ENCODE results near the gene SARDH.
"Not testable (repeated sequence)": the region's sequence is repeated elsewhere in the genome, so short reads cannot be mapped to it uniquely, and the experiment has no call there.

Gene SARDH

DNA sequence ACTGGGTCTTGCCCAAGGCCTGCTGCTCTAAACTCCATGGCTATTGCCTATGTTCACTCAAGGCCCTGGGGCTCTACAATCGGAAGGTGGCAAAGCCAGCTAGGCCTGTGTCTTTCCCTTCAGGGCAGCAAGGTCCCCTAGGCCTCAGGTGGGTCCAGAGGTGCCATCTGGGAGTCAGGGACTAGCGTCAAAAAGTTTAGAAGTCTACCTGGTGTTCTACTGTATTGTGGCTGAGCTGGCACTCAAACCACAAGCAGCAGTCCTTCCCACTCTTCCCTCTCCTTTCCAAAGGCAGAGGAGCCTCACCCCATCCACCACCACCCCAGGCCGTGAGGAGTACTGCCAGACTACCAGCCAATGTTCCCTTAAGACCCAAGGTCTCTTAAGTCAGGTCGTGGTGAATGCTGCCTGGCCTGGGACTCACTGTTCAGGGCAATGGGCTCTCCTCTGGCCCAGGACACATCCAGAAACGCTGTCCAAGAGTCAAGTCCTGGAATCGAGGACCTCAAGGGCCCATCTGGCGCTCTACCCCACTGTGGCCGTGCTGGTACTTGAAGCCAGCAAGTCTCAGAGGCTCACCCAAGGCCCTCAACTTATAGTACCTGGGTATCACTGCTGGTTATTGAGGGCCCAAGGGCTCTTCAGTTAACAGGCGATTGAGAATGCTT is 13.0 kb upstream of the SARDH start:
- Histone ChIP-seq H3K9me3 (ENCODE audit: control insufficient read depth in 1 of 2, low read length in 2 of 2) (no peaks in the 10 kb centered on the region), H3K4me3 (ENCODE audit: low read depth in 1 of 2, low read length in 2 of 2) (no peak overlapping the region), H3K4me1 (ENCODE audit: control insufficient read depth in 1 of 2, insufficient read depth in 2 of 2, low read length in 2 of 2) (no peaks in the 10 kb centered on the region), H3K27me3 (ENCODE audit: low read depth, low read length) (peaks cover 8% of the 10 kb centered on the region), H3K36me3 (ENCODE audit: control insufficient read depth in 1 of 2, insufficient read depth in 2 of 2, low read length in 2 of 2) (no peaks in the 10 kb centered on the region), H3K27ac (ENCODE audit: low read length) (no peak overlapping the region)

DNA sequence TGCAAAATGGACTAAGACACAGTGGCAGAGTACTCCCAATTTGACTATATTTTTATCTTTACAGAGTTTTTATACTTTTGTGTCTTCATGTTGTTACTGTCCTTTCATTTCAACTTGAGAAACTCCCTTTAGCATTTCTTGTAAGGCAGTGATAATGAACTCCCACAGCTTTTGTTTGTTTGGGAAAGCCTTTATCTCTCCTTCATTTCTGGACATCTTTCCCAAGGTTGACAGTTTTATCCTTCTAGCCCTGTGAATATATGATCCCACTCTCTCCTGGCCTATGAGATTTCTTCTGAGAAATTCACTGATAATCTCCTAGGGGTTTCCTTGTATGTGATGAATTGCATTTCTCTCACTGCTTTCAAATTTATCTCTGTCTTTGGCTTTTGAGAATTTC is 9.2 kb upstream of the SARDH start:
- H3K27ac ChIP-seq (ENCODE audit: low read length): no peak overlapping the region
- no peaks in the 10 kb centered on the region for H3K36me3 ChIP-seq (ENCODE audit: control insufficient read depth in 1 of 2, insufficient read depth in 2 of 2, low read length in 2 of 2)
- no peak overlapping the region for H3K4me3 ChIP-seq (ENCODE audit: low read depth in 1 of 2, low read length in 2 of 2)
- H3K9me3 ChIP-seq (ENCODE audit: control insufficient read depth in 1 of 2, low read length in 2 of 2): no peaks in the 10 kb centered on the region
- H3K4me1 ChIP-seq (ENCODE audit: control insufficient read depth in 1 of 2, insufficient read depth in 2 of 2, low read length in 2 of 2): no peaks in the 10 kb centered on the region
- peaks cover 3% of the 10 kb centered on the region for H3K27me3 ChIP-seq (ENCODE audit: low read depth, low read length)

DNA sequence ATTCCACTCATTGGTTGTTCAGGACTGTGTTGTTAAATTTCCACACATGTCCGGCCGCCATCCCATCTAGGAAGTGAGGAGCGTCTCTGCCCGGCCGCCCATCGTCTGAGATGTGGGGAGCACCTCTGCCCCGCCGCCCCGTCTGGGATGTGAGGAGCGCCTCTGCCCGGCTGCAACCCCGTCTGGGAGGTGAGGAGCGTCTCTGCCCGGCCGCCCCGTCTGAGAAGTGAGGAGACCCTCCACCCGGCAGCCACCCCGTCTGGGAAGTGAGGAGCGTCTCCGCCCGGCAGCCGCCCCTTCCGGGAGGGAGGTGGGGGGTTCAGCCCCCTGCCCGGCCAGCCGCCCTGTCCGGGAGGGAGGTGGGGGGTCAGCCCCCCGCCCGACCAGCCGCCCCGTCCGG is 6.4 kb upstream of the SARDH start:
- not testable (repeated sequence) for H3K4me3 ChIP-seq (ENCODE audit: low read depth in 1 of 2, low read length in 2 of 2); H3K27me3 ChIP-seq (ENCODE audit: low read depth, low read length); H3K9me3 ChIP-seq (ENCODE audit: control insufficient read depth in 1 of 2, low read length in 2 of 2); H3K4me1 ChIP-seq (ENCODE audit: control insufficient read depth in 1 of 2, insufficient read depth in 2 of 2, low read length in 2 of 2); H3K27ac ChIP-seq (ENCODE audit: low read length); H3K36me3 ChIP-seq (ENCODE audit: control insufficient read depth in 1 of 2, insufficient read depth in 2 of 2, low read length in 2 of 2)

DNA sequence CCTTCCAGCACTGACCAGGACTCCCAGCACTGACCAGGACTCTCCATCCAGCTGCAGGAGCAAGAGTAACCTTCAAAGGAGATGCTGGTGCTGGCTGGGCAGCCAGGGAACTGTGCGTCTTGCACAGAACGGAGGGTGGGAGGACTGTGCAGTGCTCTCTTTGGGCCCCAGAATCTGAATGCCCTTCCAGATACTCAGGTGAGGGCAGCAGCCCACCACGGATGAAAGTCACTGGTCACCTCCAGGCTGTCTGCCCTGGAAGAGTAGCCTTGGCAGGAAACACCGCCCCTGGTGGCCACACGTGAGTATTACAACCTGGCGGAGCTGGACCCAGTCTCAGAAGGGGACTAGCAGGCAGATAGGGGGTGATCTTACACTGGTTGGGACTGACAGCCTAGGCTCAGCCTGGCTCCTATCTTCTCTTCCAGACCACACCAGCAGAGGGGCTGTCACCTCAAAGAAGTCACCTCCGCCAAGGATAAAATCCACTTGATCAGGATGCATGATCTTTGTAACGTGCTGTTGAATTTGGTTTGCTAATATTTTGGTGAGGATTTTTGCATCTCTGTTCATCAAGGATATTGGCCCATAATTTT is 4.8 kb upstream of the SARDH start:
- peaks cover 0 to 7% of the 10 kb centered on the region in 2 donors for H3K4me1 ChIP-seq (ENCODE audit: control insufficient read depth in 1 of 2, insufficient read depth in 2 of 2, low read length in 2 of 2)
- H3K27me3 ChIP-seq (ENCODE audit: low read depth, low read length): no peaks in the 10 kb centered on the region
- H3K36me3 ChIP-seq (ENCODE audit: control insufficient read depth in 1 of 2, insufficient read depth in 2 of 2, low read length in 2 of 2): no peaks in the 10 kb centered on the region
- H3K9me3 ChIP-seq (ENCODE audit: control insufficient read depth in 1 of 2, low read length in 2 of 2): no peaks in the 10 kb centered on the region
- H3K4me3 ChIP-seq (ENCODE audit: low read depth in 1 of 2, low read length in 2 of 2): no peak overlapping the region
- H3K27ac ChIP-seq (ENCODE audit: low read length): no peak overlapping the region

DNA sequence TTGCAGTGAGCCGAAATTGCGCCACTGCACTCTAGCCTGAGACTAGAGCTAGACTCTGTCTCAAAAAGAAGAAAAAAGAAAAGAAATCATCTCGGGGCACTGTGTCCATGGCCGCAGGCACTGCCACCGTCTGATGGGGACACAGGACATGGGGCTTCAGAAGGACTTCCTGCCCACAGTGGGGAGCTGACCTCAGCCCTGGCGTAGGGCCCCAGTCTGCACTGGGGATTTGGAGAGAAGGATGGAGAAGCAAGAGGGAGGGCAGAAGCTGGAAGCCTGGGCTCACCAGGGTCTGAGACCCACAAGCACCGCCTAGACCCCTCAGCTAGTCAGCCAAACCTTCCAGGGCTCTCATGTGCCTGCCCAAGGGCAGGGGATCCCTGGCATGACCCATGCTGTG is 4.1 kb upstream of the SARDH start:
- no peak overlapping the region for H3K27ac ChIP-seq (ENCODE audit: low read length)
- H3K4me1 ChIP-seq (ENCODE audit: control insufficient read depth in 1 of 2, insufficient read depth in 2 of 2, low read length in 2 of 2): peaks cover 0 to 10% of the 10 kb centered on the region in 2 donors
- no peak overlapping the region for H3K4me3 ChIP-seq (ENCODE audit: low read depth in 1 of 2, low read length in 2 of 2)
- no peaks in the 10 kb centered on the region for H3K9me3 ChIP-seq (ENCODE audit: control insufficient read depth in 1 of 2, low read length in 2 of 2)
- no peaks in the 10 kb centered on the region for H3K36me3 ChIP-seq (ENCODE audit: control insufficient read depth in 1 of 2, insufficient read depth in 2 of 2, low read length in 2 of 2)
- H3K27me3 ChIP-seq (ENCODE audit: low read depth, low read length): no peaks in the 10 kb centered on the region

DNA sequence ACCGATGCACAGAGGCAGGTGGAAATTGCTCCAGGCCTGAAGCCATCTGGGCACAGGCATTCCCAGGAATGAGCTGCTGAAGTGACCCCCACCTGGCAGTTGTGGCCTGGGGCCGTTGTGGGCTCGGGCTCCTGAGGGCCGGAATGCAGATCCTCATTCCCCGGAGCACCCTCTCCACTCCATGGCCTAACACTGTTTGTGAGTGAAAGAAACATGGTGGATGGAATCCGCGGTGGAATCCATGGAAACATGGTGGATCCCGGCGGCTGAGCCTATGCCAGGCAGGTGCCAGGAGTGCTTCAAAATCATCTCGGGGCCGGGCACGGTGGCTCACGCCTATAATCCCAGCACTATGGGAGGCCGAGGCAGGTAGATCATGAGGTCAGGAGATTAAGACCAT is 3.6 kb upstream of the SARDH start:
- H3K4me1 ChIP-seq (ENCODE audit: control insufficient read depth in 1 of 2, insufficient read depth in 2 of 2, low read length in 2 of 2): peaks cover 0 to 15% of the 10 kb centered on the region in 2 donors

DNA sequence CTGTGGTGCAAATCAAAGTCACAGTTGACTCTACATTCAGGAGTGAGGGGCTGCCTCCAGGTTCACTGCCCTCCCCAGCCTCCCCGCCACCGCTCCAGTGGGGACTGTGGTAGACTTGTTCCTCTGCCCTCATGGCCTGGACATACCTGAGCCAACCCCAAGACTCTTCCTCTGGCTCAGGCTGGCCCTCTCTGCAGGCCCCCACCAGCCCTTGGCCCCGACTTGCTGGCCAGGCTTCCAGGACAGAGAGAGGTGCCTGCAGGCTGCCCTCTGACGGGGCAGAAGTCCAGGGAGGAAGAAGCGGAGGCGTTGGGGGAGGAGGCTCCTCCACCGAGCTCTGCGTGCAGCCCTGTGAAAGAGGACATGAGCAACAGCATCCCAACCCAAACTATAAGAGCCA is 2.8 kb upstream of the SARDH start:
- Histone ChIP-seq H3K36me3 (ENCODE audit: control insufficient read depth in 1 of 2, insufficient read depth in 2 of 2, low read length in 2 of 2) (no peaks in the 10 kb centered on the region), H3K4me3 (ENCODE audit: low read depth in 1 of 2, low read length in 2 of 2) (no peak overlapping the region), H3K27ac (ENCODE audit: low read length) (no peak overlapping the region), H3K4me1 (ENCODE audit: control insufficient read depth in 1 of 2, insufficient read depth in 2 of 2, low read length in 2 of 2) (peaks cover 0 to 15% of the 10 kb centered on the region in 2 donors), H3K9me3 (ENCODE audit: control insufficient read depth in 1 of 2, low read length in 2 of 2) (no peaks in the 10 kb centered on the region), H3K27me3 (ENCODE audit: low read depth, low read length) (no peaks in the 10 kb centered on the region)

More for the DNA sequence above, 3.6 kb upstream of the SARDH start:
- Histone ChIP-seq H3K27me3 (ENCODE audit: low read depth, low read length) (no peaks in the 10 kb centered on the region), H3K36me3 (ENCODE audit: control insufficient read depth in 1 of 2, insufficient read depth in 2 of 2, low read length in 2 of 2) (no peaks in the 10 kb centered on the region), H3K27ac (ENCODE audit: low read length) (no peak overlapping the region), H3K4me3 (ENCODE audit: low read depth in 1 of 2, low read length in 2 of 2) (no peak overlapping the region), H3K9me3 (ENCODE audit: control insufficient read depth in 1 of 2, low read length in 2 of 2) (no peaks in the 10 kb centered on the region)

DNA sequence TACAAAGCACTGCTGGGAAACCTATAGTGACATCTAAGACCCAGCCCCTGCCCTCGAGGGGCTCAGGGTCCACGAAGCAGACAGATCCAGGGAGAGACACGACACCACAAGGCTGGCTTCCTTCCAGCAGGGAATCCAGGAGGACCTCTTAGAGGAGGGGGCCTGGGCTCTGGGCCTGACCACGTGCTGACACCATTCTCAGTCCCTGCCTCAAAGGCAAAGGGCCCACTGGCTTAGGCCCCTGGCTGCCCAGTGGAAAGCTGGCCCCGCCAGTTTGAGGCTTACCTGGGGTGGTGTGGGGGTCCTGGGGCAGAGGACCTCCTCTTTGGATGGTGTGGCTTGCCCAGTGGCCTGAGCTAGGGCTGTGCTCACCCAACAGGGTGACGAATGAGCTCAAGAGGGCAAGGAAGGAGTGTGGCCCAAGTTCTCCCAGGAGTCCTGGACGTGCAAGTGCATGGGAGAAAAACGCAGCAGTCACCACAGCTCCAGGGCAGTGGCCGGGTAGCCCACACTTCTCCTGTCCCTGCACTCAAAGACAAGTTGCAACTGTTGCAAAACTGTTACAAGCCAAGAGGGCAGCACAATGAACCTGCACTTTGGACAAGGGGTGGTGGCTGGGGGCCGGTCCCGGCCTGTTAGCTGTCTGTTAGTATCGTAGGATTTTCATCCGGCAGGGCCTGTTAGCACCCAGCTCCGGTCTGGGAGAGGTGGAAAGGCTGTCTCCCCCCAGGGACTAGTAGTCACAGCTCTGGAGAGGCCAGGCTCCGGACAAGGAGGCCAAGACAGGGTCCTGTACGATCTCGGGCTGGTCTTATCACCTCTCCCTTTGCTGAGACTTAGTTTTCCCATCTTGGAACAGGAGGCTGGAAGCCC is 1.5 kb upstream of the SARDH start:
- Histone ChIP-seq H3K4me1 (ENCODE audit: control insufficient read depth in 1 of 2, insufficient read depth in 2 of 2, low read length in 2 of 2) (peaks cover 0 to 15% of the 10 kb centered on the region in 2 donors), H3K9me3 (ENCODE audit: control insufficient read depth in 1 of 2, low read length in 2 of 2) (no peaks in the 10 kb centered on the region), H3K4me3 (ENCODE audit: low read depth in 1 of 2, low read length in 2 of 2) (no peak overlapping the region), H3K27ac (ENCODE audit: low read length) (no peak overlapping the region), H3K36me3 (ENCODE audit: control insufficient read depth in 1 of 2, insufficient read depth in 2 of 2, low read length in 2 of 2) (no peaks in the 10 kb centered on the region), H3K27me3 (ENCODE audit: low read depth, low read length) (no peaks in the 10 kb centered on the region)

DNA sequence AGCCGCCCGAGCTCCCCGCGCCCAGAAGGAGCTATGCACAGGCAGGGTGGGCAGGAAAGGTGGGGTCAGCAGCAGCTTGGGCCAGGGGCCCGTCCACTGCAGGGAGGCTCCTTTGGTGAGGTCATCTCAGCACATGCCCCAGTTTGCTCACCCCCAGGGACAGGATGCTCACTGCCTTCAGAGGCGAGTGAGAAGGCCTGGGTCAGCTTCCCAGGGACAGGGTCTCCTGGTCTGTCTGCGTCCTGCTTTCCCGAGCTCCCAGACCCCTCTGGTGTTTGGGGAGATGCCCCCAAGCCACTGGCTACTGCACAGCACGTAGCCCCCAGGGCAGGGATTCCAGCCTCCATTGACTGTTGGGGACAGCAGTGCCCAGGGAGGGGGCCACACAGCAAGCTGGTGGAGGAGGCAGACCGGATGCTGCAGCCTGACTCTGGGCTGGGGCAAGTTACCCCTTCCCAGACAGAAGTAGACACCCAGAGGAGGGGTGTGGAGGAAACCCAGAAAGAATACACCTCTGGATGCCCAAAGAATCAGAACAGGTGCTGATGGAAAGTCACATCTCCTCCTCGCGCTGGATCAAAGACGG is 581 bp upstream of the SARDH start:
- Histone ChIP-seq H3K9me3 (ENCODE audit: control insufficient read depth in 1 of 2, low read length in 2 of 2) (no peaks in the 10 kb centered on the region), H3K4me3 (ENCODE audit: low read depth in 1 of 2, low read length in 2 of 2) (peak overlapping the region; percentile 39 to 55), H3K36me3 (ENCODE audit: control insufficient read depth in 1 of 2, insufficient read depth in 2 of 2, low read length in 2 of 2) (no peaks in the 10 kb centered on the region), H3K27ac (ENCODE audit: low read length) (no peak overlapping the region), H3K27me3 (ENCODE audit: low read depth, low read length) (no peaks in the 10 kb centered on the region), H3K4me1 (ENCODE audit: control insufficient read depth in 1 of 2, insufficient read depth in 2 of 2, low read length in 2 of 2) (peaks cover 0 to 15% of the 10 kb centered on the region in 2 donors)

DNA sequence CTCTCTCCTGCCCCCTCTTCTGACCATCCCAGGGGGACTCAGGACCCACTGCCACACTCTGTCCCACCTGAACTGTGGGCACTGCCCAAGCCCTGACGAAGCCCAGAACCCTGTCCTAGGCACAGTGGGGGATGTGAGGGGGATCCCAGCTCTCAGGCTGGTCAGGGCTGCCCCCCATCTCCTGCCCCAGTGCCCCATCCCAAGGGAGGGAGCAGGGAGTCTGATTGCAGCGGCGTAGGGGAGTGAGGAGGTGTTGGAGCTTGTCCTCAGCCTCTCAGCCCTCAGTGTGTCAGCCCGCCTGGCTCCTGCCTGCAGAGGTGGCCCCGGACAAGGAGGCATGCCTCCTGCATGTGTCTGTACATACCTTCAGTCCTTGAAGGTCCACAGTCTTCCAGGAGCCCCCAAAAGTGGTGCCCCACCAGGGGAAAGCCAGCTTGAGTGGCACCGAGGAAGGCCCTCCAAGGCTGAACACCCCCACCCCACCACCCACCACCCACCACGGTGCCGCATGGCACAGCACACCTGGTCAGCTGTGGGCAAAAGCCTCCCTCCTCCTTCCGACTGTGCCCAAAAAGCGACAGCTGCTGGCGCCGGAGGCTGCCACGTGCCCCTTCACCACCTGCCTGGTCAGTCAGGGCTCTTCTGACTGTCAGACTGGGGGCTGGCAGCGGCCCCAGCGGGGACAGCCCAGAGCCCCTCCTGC is 930 bp downstream of the SARDH start:
- Histone ChIP-seq H3K36me3 (ENCODE audit: control insufficient read depth in 1 of 2, insufficient read depth in 2 of 2, low read length in 2 of 2) (no peaks in the 10 kb centered on the region), H3K27me3 (ENCODE audit: low read depth, low read length) (no peaks in the 10 kb centered on the region), H3K27ac (ENCODE audit: low read length) (no peak overlapping the region), H3K9me3 (ENCODE audit: control insufficient read depth in 1 of 2, low read length in 2 of 2) (no peaks in the 10 kb centered on the region), H3K4me3 (ENCODE audit: low read depth in 1 of 2, low read length in 2 of 2) (peak overlapping the region; percentile 39 to 55), H3K4me1 (ENCODE audit: control insufficient read depth in 1 of 2, insufficient read depth in 2 of 2, low read length in 2 of 2) (peaks cover 0 to 15% of the 10 kb centered on the region in 2 donors)

DNA sequence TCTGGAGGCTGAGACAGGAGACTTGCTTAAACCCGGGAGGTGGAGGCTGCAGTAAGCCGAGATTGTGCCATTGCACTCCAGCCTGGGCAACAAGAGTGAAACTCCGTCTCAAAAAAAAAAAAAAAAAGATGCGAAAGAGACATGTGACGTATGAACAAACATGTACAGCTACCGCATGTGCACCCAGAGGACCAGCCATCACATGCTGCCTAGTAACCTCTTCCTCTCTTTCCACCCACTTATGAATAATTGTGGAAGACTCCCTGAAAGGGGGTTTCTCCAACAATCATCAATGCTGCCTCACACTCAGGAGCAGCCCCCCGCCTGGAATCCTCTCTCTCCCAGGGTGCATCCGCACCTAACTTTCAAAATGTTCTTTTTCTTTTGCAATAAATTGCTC is 2.2 kb downstream of the SARDH start:
- Histone ChIP-seq H3K27me3 (ENCODE audit: low read depth, low read length) (no peaks in the 10 kb centered on the region), H3K27ac (ENCODE audit: low read length) (no peak overlapping the region), H3K9me3 (ENCODE audit: control insufficient read depth in 1 of 2, low read length in 2 of 2) (no peaks in the 10 kb centered on the region), H3K36me3 (ENCODE audit: control insufficient read depth in 1 of 2, insufficient read depth in 2 of 2, low read length in 2 of 2) (no peaks in the 10 kb centered on the region), H3K4me3 (ENCODE audit: low read depth in 1 of 2, low read length in 2 of 2) (no peak overlapping the region), H3K4me1 (ENCODE audit: control insufficient read depth in 1 of 2, insufficient read depth in 2 of 2, low read length in 2 of 2) (peaks cover 0 to 15% of the 10 kb centered on the region in 2 donors)

All from muscle layer of duodenum (tissue), 2 donors.